HepG2 (cell line): ENCODE results near the gene IER5L. TPM values are rescaled to one million over a fixed set of nuclear protein-coding genes. Genes with fewer than 3 reads are reported as not detected.

Experiments
- JUND ChIP-seq: sonication (generic); formaldehyde crosslinking; IDR thresholded peaks from 2 replicates; pipeline ENCODE4 v1.8.0; 2022; ENCODE audit warnings: mild to moderate bottlenecking, missing genetic modification reagents
- NCOR1 ChIP-seq: fragments of 200-600 bp; sonication (generic); IDR thresholded peaks from 2 replicates; pipeline ENCODE4 v1.7.0; 2017; ENCODE audit warnings: antibody characterized with exemption, low read length, borderline replicate concordance
- NFE2 ChIP-seq: sonication (generic); formaldehyde crosslinking; IDR thresholded peaks from 2 replicates; pipeline ENCODE4 v1.4.0; 2020; ENCODE audit warnings: missing genetic modification reagents
- NFE2L2 ChIP-seq: fragments of 150-350 bp; IDR thresholded peaks from 2 replicates; pipeline ENCODE4 v1.6.1; 2014; ENCODE audit warnings: low read length
- PRMT3 ChIP-seq: sonication (generic); formaldehyde crosslinking; IDR thresholded peaks from 2 replicates; pipeline ENCODE4 v1.8.1; 2022; ENCODE audit warnings: low read depth, mild to moderate bottlenecking, moderate library complexity, missing genetic modification reagents, borderline replicate concordance
- RFXANK ChIP-seq: IDR thresholded peaks from 2 replicates; pipeline ENCODE4 v1.6.1; 2016
- SSRP1 ChIP-seq: IDR thresholded peaks from 2 replicates; pipeline ENCODE4 v1.6.1; 2016; ENCODE audit warnings: control low read depth
- ZNF329 ChIP-seq: sonication (generic); formaldehyde crosslinking; IDR thresholded peaks from 2 replicates; pipeline ENCODE4 v1.9.0; 2021; ENCODE audit warnings: low read depth, mild to moderate bottlenecking, missing genetic modification reagents
- ZNF383 ChIP-seq: sonication (generic); formaldehyde crosslinking; IDR thresholded peaks from 2 replicates; pipeline ENCODE4 v1.4.0; 2020; ENCODE audit warnings: missing genetic modification reagents, mild to moderate bottlenecking, borderline replicate concordance
- ZNF589 ChIP-seq: sonication (generic); formaldehyde crosslinking; conservative IDR thresholded peaks from 2 replicates; pipeline ENCODE4 v1.8.0; 2022; ENCODE audit warnings: mild to moderate bottlenecking, moderate library complexity, missing genetic modification reagents
- ZZZ3 ChIP-seq: sonication (generic); formaldehyde crosslinking; IDR thresholded peaks from 2 replicates; pipeline ENCODE4 v1.4.0; 2020; ENCODE audit warnings: missing genetic modification reagents, mild to moderate bottlenecking, borderline replicate concordance
- polyA plus RNA-seq, 8 experiments: library from polyadenylated mRNA; depleted of rRNA in 3 of 8; stranded (reverse) in 7 of 8; unstranded in 1 of 8; fragments of >200 nt; fragmentation: Illumina TruSeq in 4 of 8; extraction: Trizol in 4 of 8; gene quantifications; 2 replicates each; pipeline versions ENCODE4 v1.2.1 to v1.2.3, GENCODE V29; 2011 to 2016; ENCODE audit warnings: low read depth in 4 of 8, missing spikeins in 1 of 8, mixed read lengths in 1 of 8; ENCODE audit not compliant: insufficient read depth in 1 of 8
- total RNA-seq, 5 experiments: library from RNA; depleted of rRNA; stranded (reverse); fragments of >200 nt; fragmentation: Illumina TruSeq; extraction: Trizol; gene quantifications; 2 replicates each; pipeline ENCODE4 v1.2.3, GENCODE V29; 2016; ENCODE audit warnings: low read depth in 1 of 5
- TF ChIP-seq, protein P1 (sequence below): sonication (generic); formaldehyde crosslinking; IDR thresholded peaks from 2 replicates; pipeline ENCODE4 v1.4.0; 2020; ENCODE audit warnings: mild to moderate bottlenecking, missing genetic modification reagents, borderline replicate concordance
- TF ChIP-seq, protein P2 (sequence below), 2 experiments: fragments of 450-650 bp in 1 of 2; sonication (generic) in 1 of 2; formaldehyde crosslinking in 1 of 2; IDR thresholded peaks; 2 replicates each; pipeline versions ENCODE4 v1.6.1 to v1.8.0; 2016 to 2022; ENCODE audit warnings: antibody characterized with exemption in 1 of 2, mild to moderate bottlenecking in 1 of 2, missing genetic modification reagents in 1 of 2
- TF ChIP-seq, protein P3 (sequence below): sonication (generic); formaldehyde crosslinking; IDR thresholded peaks from 2 replicates; pipeline ENCODE4 v1.5.0; 2020; ENCODE audit warnings: mild to moderate bottlenecking, missing genetic modification reagents

The IER5L gene
- total and polyA plus RNA-seq, 2 of the 13 experiments (the other 11 are each of a cell fraction or from before 2014, with no cell fraction given): 1.8 to 3.3 TPM

DNA sequence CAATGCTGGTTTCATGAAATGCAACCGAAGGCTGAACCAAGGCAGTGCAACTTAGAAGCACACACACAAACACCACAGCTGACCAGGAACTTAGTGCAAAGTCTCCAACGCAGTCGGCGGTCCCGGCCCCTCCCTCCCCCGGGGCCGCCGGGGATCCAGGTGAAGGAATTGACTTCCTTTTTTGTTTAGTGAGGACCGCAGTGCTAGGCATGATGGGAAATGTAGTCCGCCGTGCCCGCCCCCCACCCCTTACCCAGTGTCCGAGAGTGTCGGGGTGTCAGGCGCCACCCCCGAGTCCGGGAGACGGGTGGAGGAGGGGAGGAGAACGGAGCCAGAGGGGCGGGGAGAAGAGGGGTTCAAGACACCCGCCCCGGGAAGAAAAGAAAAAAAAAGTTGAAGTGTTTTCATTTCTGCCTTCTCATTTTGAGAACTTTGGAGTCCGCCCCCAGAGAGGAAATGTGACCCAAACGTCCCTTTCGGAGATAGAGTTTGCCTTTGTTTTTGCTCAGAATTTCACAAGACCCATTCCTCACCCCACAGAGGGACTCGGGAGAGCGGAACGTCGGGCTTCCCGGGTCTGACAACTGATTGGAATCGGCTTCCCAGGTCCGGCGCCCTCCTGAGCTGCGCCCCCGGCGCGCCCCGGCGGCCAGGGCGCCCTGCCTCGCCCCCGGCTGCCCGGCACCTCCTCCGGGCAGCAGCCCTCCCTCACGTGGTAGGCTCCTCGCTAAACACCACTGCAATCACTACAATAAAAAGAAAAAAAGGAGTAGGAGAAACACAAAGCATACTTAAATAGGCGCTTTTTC lies 2.0 kb downstream of the IER5L start (continued):
- TF ChIP-seq, protein P1, sequence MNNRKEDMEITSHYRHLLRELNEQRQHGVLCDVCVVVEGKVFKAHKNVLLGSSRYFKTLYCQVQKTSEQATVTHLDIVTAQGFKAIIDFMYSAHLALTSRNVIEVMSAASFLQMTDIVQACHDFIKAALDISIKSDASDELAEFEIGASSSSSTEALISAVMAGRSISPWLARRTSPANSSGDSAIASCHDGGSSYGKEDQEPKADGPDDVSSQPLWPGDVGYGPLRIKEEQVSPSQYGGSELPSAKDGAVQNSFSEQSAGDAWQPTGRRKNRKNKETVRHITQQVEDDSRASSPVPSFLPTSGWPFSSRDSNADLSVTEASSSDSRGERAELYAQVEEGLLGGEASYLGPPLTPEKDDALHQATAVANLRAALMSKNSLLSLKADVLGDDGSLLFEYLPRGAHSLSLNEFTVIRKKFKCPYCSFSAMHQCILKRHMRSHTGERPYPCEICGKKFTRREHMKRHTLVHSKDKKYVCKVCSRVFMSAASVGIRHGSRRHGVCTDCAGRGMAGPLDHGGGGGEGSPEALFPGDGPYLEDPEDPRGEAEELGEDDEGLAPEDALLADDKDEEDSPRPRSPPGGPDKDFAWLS (CRISPR knock-in tag): no peak
- no peak for TF ChIP-seq ZNF383
- no peak for TF ChIP-seq RFXANK
- TF ChIP-seq PRMT3 (CRISPR knock-in tag): no peak
- no peak for TF ChIP-seq NFE2L2
- peak; percentile 63; the same call in 1 of the 2 replicates for TF ChIP-seq NCOR1
- TF ChIP-seq SSRP1 (CRISPR knock-in tag): no peak
- TF ChIP-seq ZNF589 (CRISPR knock-in tag): no peak
- TF ChIP-seq ZZZ3: no peak
- TF ChIP-seq ZNF329 (CRISPR knock-in tag): no peak
- TF ChIP-seq, protein P2, sequence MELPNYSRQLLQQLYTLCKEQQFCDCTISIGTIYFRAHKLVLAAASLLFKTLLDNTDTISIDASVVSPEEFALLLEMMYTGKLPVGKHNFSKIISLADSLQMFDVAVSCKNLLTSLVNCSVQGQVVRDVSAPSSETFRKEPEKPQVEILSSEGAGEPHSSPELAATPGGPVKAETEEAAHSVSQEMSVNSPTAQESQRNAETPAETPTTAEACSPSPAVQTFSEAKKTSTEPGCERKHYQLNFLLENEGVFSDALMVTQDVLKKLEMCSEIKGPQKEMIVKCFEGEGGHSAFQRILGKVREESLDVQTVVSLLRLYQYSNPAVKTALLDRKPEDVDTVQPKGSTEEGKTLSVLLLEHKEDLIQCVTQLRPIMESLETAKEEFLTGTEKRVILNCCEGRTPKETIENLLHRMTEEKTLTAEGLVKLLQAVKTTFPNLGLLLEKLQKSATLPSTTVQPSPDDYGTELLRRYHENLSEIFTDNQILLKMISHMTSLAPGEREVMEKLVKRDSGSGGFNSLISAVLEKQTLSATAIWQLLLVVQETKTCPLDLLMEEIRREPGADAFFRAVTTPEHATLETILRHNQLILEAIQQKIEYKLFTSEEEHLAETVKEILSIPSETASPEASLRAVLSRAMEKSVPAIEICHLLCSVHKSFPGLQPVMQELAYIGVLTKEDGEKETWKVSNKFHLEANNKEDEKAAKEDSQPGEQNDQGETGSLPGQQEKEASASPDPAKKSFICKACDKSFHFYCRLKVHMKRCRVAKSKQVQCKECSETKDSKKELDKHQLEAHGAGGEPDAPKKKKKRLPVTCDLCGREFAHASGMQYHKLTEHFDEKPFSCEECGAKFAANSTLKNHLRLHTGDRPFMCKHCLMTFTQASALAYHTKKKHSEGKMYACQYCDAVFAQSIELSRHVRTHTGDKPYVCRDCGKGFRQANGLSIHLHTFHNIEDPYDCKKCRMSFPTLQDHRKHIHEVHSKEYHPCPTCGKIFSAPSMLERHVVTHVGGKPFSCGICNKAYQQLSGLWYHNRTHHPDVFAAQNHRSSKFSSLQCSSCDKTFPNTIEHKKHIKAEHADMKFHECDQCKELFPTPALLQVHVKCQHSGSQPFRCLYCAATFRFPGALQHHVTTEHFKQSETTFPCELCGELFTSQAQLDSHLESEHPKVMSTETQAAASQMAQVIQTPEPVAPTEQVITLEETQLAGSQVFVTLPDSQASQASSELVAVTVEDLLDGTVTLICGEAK (IDR thresholded peaks at IDR 0.05): no peak
- TF ChIP-seq, protein P2 (CRISPR knock-in tag; IDR thresholded peaks at IDR 0.05): no peak
- TF ChIP-seq NFE2: no peak
- TF ChIP-seq JUND (CRISPR knock-in tag): no peak
- TF ChIP-seq, protein P3, sequence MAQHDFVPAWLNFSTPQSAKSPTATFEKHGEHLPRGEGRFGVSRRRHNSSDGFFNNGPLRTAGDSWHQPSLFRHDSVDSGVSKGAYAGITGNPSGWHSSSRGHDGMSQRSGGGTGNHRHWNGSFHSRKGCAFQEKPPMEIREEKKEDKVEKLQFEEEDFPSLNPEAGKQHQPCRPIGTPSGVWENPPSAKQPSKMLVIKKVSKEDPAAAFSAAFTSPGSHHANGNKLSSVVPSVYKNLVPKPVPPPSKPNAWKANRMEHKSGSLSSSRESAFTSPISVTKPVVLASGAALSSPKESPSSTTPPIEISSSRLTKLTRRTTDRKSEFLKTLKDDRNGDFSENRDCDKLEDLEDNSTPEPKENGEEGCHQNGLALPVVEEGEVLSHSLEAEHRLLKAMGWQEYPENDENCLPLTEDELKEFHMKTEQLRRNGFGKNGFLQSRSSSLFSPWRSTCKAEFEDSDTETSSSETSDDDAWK (CRISPR knock-in tag): no peak
